Stimulated activated CD4-positive, alpha-beta T cell treated with anti-CD3 and anti-CD28 coated beads, TNF-alpha, amount 100 ng/mL, for 48 hours (primary cell): ENCODE results near the gene ARRDC2.

ENCODE experiments used
- DNase-seq, 3 donors: peaks; one replicate each; pipeline ENCODE4 v3.0.0-alpha.2; 2020; ENCODE audit warnings: low read depth in 3 of 3

Gene ARRDC2

DNA sequence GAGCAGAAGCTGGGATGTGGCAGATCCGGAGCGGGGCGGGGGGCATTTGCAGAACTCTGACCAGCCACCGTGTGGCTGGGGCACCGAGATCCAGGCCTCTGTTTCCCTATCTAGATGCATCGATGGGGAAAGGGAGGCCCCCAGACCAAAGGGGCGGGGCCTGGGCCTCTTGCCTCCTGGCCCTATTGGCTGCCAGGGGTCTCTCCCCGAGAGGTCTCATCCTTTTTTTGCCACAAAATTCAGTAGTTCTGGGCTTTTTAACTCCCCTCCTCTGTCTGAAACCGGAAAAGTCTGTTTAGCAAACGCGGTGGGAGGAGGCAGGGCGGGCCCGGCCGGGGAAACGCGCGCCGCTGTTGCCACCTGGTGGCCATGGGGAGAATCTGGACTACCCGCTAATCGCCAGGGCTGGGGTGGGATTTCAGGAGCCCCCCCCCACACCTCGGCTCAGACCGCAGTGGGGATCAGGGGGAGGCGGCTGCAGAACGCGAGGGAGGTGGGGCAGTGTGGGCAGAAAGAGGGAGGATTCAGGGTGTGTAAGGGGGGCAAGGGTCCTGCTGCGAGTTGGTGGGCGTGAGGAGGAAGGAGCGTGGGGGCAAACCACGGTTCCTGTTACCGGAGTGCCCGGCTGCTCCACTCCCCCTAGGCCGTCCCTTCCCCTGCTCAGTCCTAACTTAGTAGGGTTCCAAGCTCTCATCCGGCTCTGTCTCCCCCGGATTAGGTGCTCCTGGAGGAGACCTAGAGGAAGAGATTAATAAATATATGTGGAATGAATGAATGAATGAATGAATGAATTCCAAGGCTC lies 50.4 kb downstream of the ARRDC2 start:
- peak; percentile 56 to 79 (median 67) for DNase-seq

DNA sequence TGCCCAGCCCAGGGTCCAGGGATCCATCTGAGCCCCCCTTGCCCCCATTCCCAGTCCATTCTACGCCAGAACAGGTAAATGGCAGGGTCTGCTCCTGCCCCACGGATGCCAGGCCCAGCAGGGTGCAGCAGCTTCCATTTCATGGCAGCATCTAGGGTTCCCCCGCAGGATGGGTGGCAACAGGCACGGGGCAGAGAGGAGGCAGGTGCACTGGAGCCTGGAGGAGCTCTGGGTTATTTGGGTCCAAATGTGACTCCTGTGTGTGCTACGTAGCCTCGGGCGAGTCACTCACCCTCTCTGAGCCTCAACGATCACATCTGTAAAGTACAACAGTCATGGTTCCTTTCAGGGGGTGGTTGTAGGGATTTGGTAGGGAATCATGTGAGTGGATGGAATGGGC lies 51.3 kb downstream of the ARRDC2 start:
- no peak for DNase-seq

DNA sequence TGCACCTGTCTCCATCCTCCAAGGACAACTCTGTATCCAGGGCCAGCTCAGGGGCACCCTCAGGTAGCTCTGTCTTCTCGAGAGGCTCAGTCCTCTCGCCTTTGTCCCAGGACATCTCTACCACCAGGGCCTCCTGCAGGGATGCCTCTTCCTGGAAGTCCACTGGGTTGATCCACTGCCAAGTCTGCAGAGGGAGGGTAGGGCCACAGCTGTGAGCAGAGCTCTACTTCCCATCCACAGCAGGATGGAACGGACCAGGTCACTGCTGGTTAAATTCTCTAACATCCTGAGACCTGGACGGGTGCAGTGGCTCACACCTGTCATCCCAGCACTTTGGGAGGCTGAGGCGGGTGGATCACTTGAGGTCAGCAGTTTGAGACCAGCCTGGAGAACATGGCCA lies 51.9 kb downstream of the ARRDC2 start:
- DNase-seq: no peak

DNA sequence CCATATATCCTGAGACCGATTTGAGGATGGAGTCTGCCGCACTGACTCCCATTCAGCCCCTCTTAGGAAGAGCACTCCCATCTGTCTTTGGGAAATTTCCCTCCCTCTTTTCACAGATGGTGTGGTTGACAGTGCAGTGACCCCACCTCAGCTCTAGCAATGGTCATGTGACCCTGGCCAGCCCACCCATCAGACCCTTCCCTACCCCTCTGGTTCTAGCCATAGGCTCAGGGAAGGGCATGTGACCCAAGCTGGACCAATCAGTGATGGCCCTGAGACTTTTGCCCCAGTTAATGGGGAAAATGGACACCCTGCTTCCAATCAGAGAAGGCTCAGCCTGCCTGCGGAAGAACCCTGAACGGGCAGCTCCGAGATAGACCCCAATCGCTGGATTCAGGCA lies 52.5 kb downstream of the ARRDC2 start:
- no peak for DNase-seq

DNA sequence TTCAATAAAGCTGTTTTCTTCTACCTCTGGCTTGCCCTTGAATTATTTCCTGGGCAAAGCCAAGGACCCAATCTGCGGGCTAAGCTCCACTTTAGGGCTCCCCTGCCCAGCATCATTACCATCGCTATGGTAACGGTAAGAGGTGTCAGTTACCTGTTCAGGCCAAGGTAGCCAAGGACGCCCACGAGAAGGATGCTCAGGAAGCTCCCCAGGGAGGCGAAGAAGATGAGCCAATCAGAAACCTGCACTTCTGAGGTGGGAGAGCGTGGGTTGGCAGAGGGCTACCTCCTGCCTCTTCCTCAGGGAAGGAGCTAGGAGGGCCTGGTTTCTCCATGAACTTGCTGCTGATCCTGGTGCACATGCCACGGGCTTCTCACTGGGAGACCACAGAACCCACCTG lies 54.1 kb downstream of the ARRDC2 start:
- DNase-seq: no peak

DNA sequence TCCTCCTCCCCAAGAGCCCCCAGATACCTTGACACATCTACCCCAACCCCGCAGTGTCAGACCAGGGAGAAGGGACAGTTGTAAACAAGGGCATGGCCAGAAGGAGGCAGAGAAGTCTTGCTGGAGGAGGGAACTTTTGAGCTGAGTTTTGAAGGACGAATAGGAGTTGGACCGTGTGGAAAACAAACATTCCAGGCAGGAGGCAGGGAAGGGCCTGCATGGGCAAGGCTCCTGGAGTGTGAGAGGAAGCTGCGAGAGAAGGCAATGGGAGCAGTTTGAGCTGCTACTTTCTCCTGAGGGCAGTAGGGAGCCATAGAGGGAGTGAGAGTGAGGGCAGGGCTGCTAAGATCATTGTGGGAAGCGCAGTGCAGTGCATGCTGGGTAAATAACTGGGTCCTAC lies 55.5 kb downstream of the ARRDC2 start:
- peak in 1 of 3 donors; percentile 20 for DNase-seq
